ENCODE measurements around the gene BCAS3.

BCAS3 gene

DNA sequence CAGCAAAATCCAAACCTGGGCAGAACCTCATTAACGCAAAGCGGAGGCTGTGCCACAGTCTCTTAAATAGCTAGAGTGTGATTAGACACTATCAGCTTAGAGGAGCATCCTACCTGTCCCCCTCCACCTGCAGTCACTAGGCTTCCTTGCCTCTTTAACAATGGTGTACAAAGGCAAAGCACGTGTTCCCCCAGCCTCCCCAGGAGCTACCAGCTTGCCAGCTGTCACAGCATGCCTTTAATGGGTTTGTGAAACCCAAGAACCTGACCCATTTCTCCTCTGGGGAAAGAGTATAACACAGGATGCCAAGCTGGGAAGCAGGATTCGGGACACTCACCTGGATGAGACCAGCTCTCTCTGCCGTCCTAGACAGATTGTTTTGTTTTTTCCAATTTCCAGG is 684.7 kb downstream of the BCAS3 start:
- no CpG with 5 or more reads among the region's 5 CpGs for WGBS (ENCODE audit: extremely low coverage, insufficient coverage, low lambda C conversion rate)
- Histone ChIP-seq H2AK5ac (ENCODE audit: low read length) (no peak overlapping the region), H3K18ac (ENCODE audit: low read length) (no peak overlapping the region), H3K79me1 (ENCODE audit: low read length) (no peaks in the 10 kb centered on the region), H3K36me3 (ENCODE audit: control insufficient read depth, insufficient read depth, low read length) (no peaks in the 10 kb centered on the region), H3K56ac (ENCODE audit: low read length) (no peak overlapping the region), H4K8ac (ENCODE audit: low read depth, low read length) (no peak overlapping the region), H2BK5ac (ENCODE audit: low read length) (no peak overlapping the region), H3K4me1 (ENCODE audit: control insufficient read depth, low read depth, low read length) (no peaks in the 10 kb centered on the region), H3K4ac (ENCODE audit: low read depth, low read length) (no peak overlapping the region), H3K79me2 (ENCODE audit: control insufficient read depth, insufficient read depth, low read length) (no peaks in the 10 kb centered on the region), H2BK120ac (ENCODE audit: low read depth, low read length) (no peak overlapping the region), H3K9ac (ENCODE audit: low read length) (no peak overlapping the region), H4K5ac (ENCODE audit: low read length) (no peak overlapping the region), H3K23ac (ENCODE audit: low read length) (no peak overlapping the region), H3K27ac (ENCODE audit: low read depth, low read length) (no peak overlapping the region), H3K4me2 (ENCODE audit: low read length) (no peak overlapping the region), H3K27me3 (ENCODE audit: insufficient read depth, low read length, poor library complexity) (no peaks in the 10 kb centered on the region), H2BK15ac (replicated peaks; ENCODE audit: low read depth) (no peak overlapping the region), H3K4me3 (ENCODE audit: low read length) (no peak overlapping the region)
- no peak for DNase-seq

DNA sequence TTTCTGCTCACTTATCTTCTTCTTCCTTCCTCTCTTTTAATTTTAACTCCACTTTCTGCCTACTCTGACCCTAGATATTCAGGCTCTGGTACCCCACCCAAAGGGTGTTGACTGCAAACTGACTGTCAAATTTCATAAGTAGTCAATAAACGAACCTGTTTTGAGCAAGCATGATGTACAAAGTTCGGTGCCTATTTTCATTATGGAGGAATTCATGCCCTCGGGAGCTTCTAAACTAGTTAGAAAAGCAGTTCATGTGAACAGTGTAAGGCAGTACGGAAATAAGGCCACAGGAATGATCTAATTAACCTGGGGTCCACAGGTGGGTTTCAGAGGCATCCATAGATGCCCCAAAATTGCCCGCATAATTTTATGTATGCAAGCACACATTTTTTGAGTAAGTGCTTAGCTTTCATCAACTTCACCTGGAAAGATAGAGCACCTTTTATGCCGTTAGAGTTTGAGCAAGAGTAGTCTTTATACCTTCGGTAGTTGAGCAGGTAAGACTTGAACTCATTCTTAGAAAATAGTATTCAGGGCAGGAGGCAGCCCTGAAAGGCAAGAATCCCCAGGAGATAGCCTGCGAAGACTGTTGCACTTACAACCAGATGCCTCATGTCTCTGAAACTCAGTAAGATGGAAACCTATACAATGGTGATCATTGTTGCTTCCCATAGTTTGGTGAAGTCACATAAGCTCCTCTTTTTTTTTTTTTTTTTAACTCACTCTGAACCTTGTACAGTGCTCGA is 685.4 kb downstream of the BCAS3 start:
- H3K27ac ChIP-seq (ENCODE audit: low read depth, low read length): no peak overlapping the region
- no peaks in the 10 kb centered on the region for H3K79me1 ChIP-seq (ENCODE audit: low read length)
- no peaks in the 10 kb centered on the region for H3K4me1 ChIP-seq (ENCODE audit: control insufficient read depth, low read depth, low read length)
- H3K79me2 ChIP-seq (ENCODE audit: control insufficient read depth, insufficient read depth, low read length): no peaks in the 10 kb centered on the region
- no peak overlapping the region for H2BK120ac ChIP-seq (ENCODE audit: low read depth, low read length)
- H3K56ac ChIP-seq (ENCODE audit: low read length): no peak overlapping the region
- H4K5ac ChIP-seq (ENCODE audit: low read length): no peak overlapping the region
- no peak overlapping the region for H3K23ac ChIP-seq (ENCODE audit: low read length)
- no peak overlapping the region for H3K4me2 ChIP-seq (ENCODE audit: low read length)
- WGBS (ENCODE audit: extremely low coverage, insufficient coverage, low lambda C conversion rate): no CpG with 5 or more reads among the region's 9 CpGs
- H3K18ac ChIP-seq (ENCODE audit: low read length): no peak overlapping the region
- H3K36me3 ChIP-seq (ENCODE audit: control insufficient read depth, insufficient read depth, low read length): no peaks in the 10 kb centered on the region
- H3K9ac ChIP-seq (ENCODE audit: low read length): no peak overlapping the region
- H3K27me3 ChIP-seq (ENCODE audit: insufficient read depth, low read length, poor library complexity): no peaks in the 10 kb centered on the region
- H2BK5ac ChIP-seq (ENCODE audit: low read length): no peak overlapping the region
- H3K4ac ChIP-seq (ENCODE audit: low read depth, low read length): no peak overlapping the region
- DNase-seq: no peak
- no peak overlapping the region for H3K4me3 ChIP-seq (ENCODE audit: low read length)
- no peak overlapping the region for H4K8ac ChIP-seq (ENCODE audit: low read depth, low read length)
- no peak overlapping the region for H2AK5ac ChIP-seq (ENCODE audit: low read length)
- no peak overlapping the region for H2BK15ac ChIP-seq (replicated peaks; ENCODE audit: low read depth)

DNA sequence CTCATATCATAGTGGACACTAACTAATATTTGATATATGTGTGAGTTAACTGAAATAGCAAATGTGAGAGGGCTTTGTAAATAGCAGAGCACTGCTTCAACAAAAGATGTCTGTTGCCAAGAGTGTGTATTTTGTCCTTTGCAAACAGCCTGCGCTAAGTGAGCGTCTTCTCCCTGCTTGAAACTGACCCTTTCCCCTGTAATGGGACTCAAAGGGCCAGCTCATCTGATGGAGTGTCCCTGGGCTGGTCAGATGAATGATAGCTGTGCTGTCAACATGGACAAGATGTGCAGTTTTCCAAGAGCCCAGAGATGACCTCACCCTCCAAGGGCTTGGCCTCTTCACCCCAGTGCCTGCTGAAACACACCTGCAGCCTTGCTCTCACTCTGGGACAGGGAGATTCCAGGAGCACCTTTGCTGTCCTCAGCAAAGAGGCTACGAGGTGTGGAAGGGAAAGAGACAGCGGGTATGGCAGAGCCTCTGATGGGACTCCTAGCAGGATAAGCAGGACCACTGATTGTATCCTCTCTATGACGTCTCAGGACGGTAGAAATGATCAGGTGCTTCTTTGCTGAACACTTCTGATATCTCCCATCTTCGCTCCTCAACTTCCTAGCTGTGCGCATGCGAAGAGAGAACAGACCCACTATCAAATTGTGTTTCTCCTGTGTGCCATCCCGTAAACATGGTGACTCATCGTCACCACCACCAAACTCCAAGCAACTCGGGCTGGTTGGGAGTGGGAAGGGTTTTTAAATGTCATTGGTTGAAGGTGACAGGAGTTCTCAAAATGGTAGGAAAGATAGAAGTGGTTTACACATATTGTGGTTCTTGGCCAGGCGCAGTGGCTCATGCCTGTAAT is 686.2 kb downstream of the BCAS3 start:
- H4K5ac ChIP-seq (ENCODE audit: low read length): no peak overlapping the region
- H3K9ac ChIP-seq (ENCODE audit: low read length): no peak overlapping the region
- H3K4me1 ChIP-seq (ENCODE audit: control insufficient read depth, low read depth, low read length): no peaks in the 10 kb centered on the region
- H3K4me3 ChIP-seq (ENCODE audit: low read length): no peak overlapping the region
- no peak overlapping the region for H3K4me2 ChIP-seq (ENCODE audit: low read length)
- H4K8ac ChIP-seq (ENCODE audit: low read depth, low read length): no peak overlapping the region
- no peak overlapping the region for H2AK5ac ChIP-seq (ENCODE audit: low read length)
- H3K36me3 ChIP-seq (ENCODE audit: control insufficient read depth, insufficient read depth, low read length): no peaks in the 10 kb centered on the region
- H3K18ac ChIP-seq (ENCODE audit: low read length): no peak overlapping the region
- WGBS (ENCODE audit: extremely low coverage, insufficient coverage, low lambda C conversion rate): no CpG with 5 or more reads among the region's 13 CpGs
- DNase-seq: no peak
- no peak overlapping the region for H2BK120ac ChIP-seq (ENCODE audit: low read depth, low read length)
- H3K79me2 ChIP-seq (ENCODE audit: control insufficient read depth, insufficient read depth, low read length): no peaks in the 10 kb centered on the region
- no peak overlapping the region for H3K23ac ChIP-seq (ENCODE audit: low read length)
- no peak overlapping the region for H2BK5ac ChIP-seq (ENCODE audit: low read length)
- H3K79me1 ChIP-seq (ENCODE audit: low read length): no peaks in the 10 kb centered on the region
- H3K27me3 ChIP-seq (ENCODE audit: insufficient read depth, low read length, poor library complexity): no peaks in the 10 kb centered on the region
- H3K4ac ChIP-seq (ENCODE audit: low read depth, low read length): no peak overlapping the region
- H3K56ac ChIP-seq (ENCODE audit: low read length): no peak overlapping the region
- H3K27ac ChIP-seq (ENCODE audit: low read depth, low read length): no peak overlapping the region
- H2BK15ac ChIP-seq (replicated peaks; ENCODE audit: low read depth): no peak overlapping the region

DNA sequence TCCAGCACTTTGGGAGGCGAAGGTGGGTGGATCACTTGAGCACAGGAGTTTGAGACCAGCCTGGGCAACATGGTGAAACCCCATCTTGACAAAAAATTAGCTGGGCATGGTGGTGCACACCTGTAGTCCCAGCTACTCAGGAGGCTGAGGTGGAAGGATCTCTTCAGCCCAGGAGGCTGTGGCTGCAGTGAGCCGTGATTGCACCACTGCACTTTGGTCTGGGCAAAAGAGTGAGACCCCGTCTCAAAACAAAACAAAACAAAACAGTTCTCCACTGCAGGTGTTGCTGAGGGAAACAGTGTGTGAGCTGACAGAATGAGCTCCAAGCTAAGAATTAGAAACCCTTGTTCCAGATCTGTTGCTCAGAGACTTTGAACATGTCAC is 686.8 kb downstream of the BCAS3 start:
- H3K9ac ChIP-seq (ENCODE audit: low read length): no peak overlapping the region
- no peak overlapping the region for H2BK5ac ChIP-seq (ENCODE audit: low read length)
- H3K18ac ChIP-seq (ENCODE audit: low read length): no peak overlapping the region
- H3K79me2 ChIP-seq (ENCODE audit: control insufficient read depth, insufficient read depth, low read length): no peaks in the 10 kb centered on the region
- no peak overlapping the region for H2BK120ac ChIP-seq (ENCODE audit: low read depth, low read length)
- no peak overlapping the region for H2AK5ac ChIP-seq (ENCODE audit: low read length)
- H4K5ac ChIP-seq (ENCODE audit: low read length): no peak overlapping the region
- no peak overlapping the region for H3K4me3 ChIP-seq (ENCODE audit: low read length)
- H3K79me1 ChIP-seq (ENCODE audit: low read length): no peaks in the 10 kb centered on the region
- H3K23ac ChIP-seq (ENCODE audit: low read length): no peak overlapping the region
- no peak overlapping the region for H3K27ac ChIP-seq (ENCODE audit: low read depth, low read length)
- H3K4me1 ChIP-seq (ENCODE audit: control insufficient read depth, low read depth, low read length): no peaks in the 10 kb centered on the region
- no peak overlapping the region for H3K56ac ChIP-seq (ENCODE audit: low read length)
- no CpG with 5 or more reads among the region's 3 CpGs for WGBS (ENCODE audit: extremely low coverage, insufficient coverage, low lambda C conversion rate)
- H3K36me3 ChIP-seq (ENCODE audit: control insufficient read depth, insufficient read depth, low read length): no peaks in the 10 kb centered on the region
- no peak for DNase-seq
- H3K4ac ChIP-seq (ENCODE audit: low read depth, low read length): no peak overlapping the region
- no peak overlapping the region for H4K8ac ChIP-seq (ENCODE audit: low read depth, low read length)
- no peak overlapping the region for H3K4me2 ChIP-seq (ENCODE audit: low read length)
- H2BK15ac ChIP-seq (replicated peaks; ENCODE audit: low read depth): no peak overlapping the region
- H3K27me3 ChIP-seq (ENCODE audit: insufficient read depth, low read length, poor library complexity): no peaks in the 10 kb centered on the region

DNA sequence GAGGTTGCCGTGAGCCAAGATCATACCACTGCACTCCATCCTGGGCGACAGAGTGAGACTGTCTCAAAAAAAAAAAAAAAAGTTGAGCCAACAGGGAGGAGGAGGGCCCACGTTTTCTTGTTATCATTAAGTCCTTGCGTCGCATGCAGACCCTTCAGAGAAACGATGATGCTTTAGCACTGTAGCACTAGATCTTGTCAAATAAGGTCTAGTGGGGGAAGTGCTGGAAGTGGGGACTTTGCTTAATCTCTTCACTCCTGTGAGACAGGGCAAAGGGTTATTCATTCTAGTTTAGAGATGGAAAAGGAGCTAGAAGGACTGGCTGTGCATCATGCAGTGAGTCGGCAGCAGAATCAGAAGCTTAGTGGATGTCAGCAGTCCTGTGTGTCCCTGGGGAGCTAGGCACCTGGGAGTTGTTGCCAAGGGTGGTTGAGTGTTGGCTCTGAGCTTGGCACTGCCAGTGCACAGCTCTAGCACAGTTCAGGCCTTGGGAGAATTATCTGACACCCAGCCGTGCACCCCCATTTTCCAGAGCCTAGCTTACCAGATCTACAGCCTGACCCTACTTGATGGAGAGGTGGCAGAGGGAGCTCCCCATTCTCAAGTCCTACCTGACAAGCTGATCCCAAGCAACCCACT is 688.5 kb downstream of the BCAS3 start:
- no peak overlapping the region for H2BK15ac ChIP-seq (replicated peaks; ENCODE audit: low read depth)
- no peak overlapping the region for H3K23ac ChIP-seq (ENCODE audit: low read length)
- H3K79me2 ChIP-seq (ENCODE audit: control insufficient read depth, insufficient read depth, low read length): no peaks in the 10 kb centered on the region
- no peak overlapping the region for H2BK5ac ChIP-seq (ENCODE audit: low read length)
- no CpG with 5 or more reads among the region's 8 CpGs for WGBS (ENCODE audit: extremely low coverage, insufficient coverage, low lambda C conversion rate)
- H3K4me1 ChIP-seq (ENCODE audit: control insufficient read depth, low read depth, low read length): no peaks in the 10 kb centered on the region
- no peaks in the 10 kb centered on the region for H3K27me3 ChIP-seq (ENCODE audit: insufficient read depth, low read length, poor library complexity)
- no peak overlapping the region for H2AK5ac ChIP-seq (ENCODE audit: low read length)
- H3K4me2 ChIP-seq (ENCODE audit: low read length): no peak overlapping the region
- H2BK120ac ChIP-seq (ENCODE audit: low read depth, low read length): no peak overlapping the region
- H3K18ac ChIP-seq (ENCODE audit: low read length): no peak overlapping the region
- no peak overlapping the region for H3K4me3 ChIP-seq (ENCODE audit: low read length)
- no peak overlapping the region for H3K27ac ChIP-seq (ENCODE audit: low read depth, low read length)
- H3K79me1 ChIP-seq (ENCODE audit: low read length): no peaks in the 10 kb centered on the region
- no peak overlapping the region for H4K5ac ChIP-seq (ENCODE audit: low read length)
- no peak overlapping the region for H3K56ac ChIP-seq (ENCODE audit: low read length)
- H4K8ac ChIP-seq (ENCODE audit: low read depth, low read length): no peak overlapping the region
- H3K36me3 ChIP-seq (ENCODE audit: control insufficient read depth, insufficient read depth, low read length): no peaks in the 10 kb centered on the region
- no peak overlapping the region for H3K4ac ChIP-seq (ENCODE audit: low read depth, low read length)
- no peak for DNase-seq
- no peak overlapping the region for H3K9ac ChIP-seq (ENCODE audit: low read length)

Measured in mesendoderm (in vitro differentiated cells).